ENCODE measurements around the gene UNKL.

DNA sequence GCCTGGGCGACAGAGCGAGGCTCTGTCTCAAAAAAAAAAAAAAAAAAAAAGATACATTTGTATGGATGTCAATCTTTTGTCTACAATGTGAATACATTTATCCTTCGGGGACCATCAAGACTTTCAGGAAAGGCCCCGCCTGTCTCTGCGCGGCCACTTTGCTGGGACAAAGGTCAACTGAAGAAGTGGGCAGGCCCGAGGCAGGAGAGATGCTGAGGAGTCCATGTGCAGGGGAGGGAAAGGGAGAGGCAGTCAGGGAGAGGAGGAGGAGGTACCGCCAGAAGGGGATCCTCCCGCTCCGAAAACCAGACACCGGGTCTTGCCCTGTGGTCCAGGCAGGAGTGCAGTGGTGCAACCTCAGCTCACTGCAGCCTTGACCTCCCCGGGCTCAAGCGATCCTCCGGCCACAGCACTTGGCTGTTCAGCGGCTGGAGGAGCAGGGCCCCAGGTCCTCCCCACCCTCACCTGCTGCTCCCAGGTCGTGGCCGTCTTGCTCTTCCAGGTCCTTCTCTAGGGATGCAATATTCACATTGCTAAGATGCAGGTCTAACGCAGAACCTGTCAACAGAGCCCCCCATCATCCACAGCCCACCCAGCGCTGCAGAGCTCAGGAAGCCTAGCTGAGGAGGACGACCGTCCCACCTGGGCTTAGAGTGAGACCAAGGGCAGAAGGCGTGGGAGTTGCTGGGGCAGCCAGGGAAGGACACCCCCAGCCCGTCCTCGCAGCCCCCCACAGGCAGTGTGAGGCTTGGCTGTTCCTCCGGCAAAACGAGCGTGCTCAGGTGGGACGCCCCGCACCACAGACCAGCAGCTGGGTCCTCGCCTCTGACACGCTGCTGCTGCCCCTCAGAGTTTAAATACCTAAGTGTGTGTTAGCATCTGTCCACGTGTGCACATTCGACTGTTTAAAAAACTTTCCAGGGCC is 43.2 kb downstream of the UNKL start:
- TF ChIP-seq, protein P1, sequence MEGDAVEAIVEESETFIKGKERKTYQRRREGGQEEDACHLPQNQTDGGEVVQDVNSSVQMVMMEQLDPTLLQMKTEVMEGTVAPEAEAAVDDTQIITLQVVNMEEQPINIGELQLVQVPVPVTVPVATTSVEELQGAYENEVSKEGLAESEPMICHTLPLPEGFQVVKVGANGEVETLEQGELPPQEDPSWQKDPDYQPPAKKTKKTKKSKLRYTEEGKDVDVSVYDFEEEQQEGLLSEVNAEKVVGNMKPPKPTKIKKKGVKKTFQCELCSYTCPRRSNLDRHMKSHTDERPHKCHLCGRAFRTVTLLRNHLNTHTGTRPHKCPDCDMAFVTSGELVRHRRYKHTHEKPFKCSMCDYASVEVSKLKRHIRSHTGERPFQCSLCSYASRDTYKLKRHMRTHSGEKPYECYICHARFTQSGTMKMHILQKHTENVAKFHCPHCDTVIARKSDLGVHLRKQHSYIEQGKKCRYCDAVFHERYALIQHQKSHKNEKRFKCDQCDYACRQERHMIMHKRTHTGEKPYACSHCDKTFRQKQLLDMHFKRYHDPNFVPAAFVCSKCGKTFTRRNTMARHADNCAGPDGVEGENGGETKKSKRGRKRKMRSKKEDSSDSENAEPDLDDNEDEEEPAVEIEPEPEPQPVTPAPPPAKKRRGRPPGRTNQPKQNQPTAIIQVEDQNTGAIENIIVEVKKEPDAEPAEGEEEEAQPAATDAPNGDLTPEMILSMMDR (IDR thresholded peaks at IDR 0.05): no peak
- no peak for TF ChIP-seq POLR2A (IDR thresholded peaks at IDR 0.05)
- no peak for TF ChIP-seq POLR2AphosphoS5 (IDR thresholded peaks at IDR 0.05)
